Omental fat pad (tissue), 4 donors: ENCODE measurements around the gene RUNDC1. TPM values are rescaled to one million over a fixed set of nuclear protein-coding genes. Genes with fewer than 3 reads are reported as not detected.

Experiments used
- ATAC-seq: fragments of 150-250 bp; one replicate; pipeline ENCODE4 v1.9.1; 2016; ENCODE audit warnings: mild to moderate bottlenecking, moderate library complexity; ENCODE audit not compliant: low FRiP score
- DNase-seq: peaks from one replicate; pipeline ENCODE4 v3.0.0-alpha.2; 2019; ENCODE audit warnings: low spot score
- small RNA-seq: library from RNA; depleted of rRNA; stranded (forward); fragments of <200 nt; gene quantifications from one replicate; pipeline ENCODE3, GENCODE V24; 2016
- total RNA-seq, 4 donors: library from RNA; depleted of rRNA; stranded (reverse); fragments of >200 nt; gene quantifications; one replicate each; pipeline ENCODE4 v1.1.0, GENCODE V29; 2016
- TF ChIP-seq, protein P1 (sequence below), 3 donors: fragments of 450-650 bp; IDR thresholded peaks; one replicate each; pipeline ENCODE4 v1.5.1; 2016 to 2017; ENCODE audit warnings: antibody characterized with exemption in 3 of 3, mild to moderate bottlenecking in 3 of 3, moderate library complexity in 2 of 3

Gene RUNDC1
- total RNA-seq, 4 donors from 2014 or later, result 8.5 to 12.4 (median 10.6) TPM

DNA sequence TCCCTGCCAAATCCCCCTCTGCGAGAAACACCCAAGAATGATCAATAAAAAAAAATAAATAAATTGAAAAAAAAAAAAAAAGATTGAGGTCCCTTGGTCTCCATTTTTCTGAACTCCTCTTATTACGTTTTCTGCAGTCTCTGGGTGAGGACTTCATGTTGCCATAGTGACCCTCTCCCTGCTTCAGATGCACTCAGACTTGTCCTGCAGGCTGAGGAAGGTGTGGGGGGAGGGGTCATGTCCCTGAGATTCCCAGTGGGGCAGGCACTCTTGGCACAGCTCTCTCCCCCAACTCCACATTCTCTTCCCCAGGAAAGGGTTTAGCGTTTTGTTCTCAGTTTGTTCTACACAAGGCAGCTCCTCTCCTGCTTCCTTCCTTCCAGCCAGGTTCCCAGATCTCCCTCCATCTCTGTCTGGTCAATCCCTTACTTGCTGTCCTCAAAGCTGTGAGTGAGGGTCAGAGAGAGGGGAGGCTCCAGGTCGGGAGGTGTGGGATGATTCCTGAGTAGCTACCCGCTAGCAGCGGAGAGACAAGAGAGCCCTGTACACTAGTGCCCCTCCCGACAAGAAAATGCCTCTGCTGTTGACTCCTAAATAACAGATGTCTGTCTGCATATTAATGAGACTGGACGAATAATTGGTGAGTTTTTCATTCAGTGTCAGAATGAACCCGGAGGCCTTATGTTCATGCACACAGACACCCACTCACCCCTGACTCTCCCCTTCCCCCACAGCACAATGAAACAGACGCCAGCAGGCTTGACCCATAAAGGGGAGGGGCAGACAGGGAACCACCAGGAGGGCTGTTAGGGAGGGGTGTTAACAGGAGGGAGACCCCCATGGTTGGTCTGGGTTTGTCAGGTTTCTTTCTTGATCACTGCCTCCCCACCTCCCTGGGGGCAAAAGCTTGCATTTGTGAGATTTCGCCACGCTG is 53.9 kb downstream of the RUNDC1 start:
- DNase-seq (no peak), ATAC-seq (no peak)
- TF ChIP-seq, protein P1, sequence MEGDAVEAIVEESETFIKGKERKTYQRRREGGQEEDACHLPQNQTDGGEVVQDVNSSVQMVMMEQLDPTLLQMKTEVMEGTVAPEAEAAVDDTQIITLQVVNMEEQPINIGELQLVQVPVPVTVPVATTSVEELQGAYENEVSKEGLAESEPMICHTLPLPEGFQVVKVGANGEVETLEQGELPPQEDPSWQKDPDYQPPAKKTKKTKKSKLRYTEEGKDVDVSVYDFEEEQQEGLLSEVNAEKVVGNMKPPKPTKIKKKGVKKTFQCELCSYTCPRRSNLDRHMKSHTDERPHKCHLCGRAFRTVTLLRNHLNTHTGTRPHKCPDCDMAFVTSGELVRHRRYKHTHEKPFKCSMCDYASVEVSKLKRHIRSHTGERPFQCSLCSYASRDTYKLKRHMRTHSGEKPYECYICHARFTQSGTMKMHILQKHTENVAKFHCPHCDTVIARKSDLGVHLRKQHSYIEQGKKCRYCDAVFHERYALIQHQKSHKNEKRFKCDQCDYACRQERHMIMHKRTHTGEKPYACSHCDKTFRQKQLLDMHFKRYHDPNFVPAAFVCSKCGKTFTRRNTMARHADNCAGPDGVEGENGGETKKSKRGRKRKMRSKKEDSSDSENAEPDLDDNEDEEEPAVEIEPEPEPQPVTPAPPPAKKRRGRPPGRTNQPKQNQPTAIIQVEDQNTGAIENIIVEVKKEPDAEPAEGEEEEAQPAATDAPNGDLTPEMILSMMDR (IDR thresholded peaks at IDR 0.05), result no peak

DNA sequence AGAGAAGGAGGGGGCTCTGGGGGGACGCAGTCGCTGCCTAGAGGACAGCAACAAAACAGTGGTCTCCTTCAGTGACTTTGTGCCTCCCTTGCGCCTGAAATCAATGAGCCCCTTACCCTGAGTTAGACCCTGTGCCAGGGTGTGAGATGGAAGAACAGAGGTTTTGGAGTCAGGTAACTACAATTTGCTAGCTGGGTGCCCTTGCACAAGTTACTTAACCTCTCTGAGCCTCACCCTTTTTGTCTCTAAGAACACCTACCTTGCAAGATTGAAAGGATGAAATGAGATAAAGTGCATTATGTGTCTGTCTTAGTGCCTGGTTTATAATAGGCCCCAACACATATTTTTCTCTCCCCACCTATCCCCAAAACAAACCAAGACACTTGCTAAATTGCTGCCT is 54.5 kb downstream of the RUNDC1 start:
- TF ChIP-seq, protein P1 (IDR thresholded peaks at IDR 0.05), result no peak
- DNase-seq (no peak), ATAC-seq (no peak)

DNA sequence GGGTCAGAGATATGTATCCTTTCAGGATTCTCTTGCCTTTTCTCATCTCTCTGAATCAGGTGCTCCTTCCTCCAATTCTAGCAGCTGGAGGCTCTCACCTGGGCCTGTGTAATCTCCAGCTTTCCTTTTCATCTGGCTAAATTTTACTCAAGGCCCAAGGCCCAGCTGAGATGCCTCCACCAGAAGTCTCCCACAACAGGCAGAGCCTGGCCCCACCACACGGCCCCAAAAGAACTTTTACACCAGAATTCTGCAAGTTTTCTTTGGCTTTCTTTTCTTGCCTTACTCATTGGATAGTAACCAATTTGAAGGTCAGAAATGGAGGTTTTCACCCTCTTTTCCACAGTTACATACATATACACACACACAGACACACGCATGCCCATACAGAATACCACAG is 59.3 kb downstream of the RUNDC1 start:
- DNase-seq (no peak), ATAC-seq (no peak)

DNA sequence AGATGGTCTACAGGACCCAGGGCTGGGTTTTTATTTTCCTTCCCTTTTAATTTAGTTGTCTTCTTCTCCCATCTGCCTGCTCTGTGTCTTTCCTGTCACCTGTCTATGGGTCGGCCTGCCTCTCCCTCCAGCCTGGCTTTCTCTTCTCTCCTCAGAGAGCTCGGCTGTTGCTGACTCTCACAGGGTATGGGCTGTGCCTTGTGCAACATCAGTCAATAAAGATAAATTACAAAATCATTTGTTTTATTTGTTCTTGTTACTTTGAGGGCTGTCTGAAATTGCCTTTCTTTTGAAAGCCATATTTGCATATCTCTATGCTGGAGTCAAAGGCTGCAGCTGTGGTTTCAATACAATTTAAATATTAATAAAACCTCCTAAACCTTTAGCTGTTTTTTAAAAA is 60.3 kb downstream of the RUNDC1 start:
- no peak for ATAC-seq
- no peak for DNase-seq
- TF ChIP-seq, protein P1 (IDR thresholded peaks at IDR 0.05), result no peak

More for the DNA sequence above, 59.3 kb downstream of the RUNDC1 start:
- TF ChIP-seq, protein P1 (IDR thresholded peaks at IDR 0.05), result no peak

DNA sequence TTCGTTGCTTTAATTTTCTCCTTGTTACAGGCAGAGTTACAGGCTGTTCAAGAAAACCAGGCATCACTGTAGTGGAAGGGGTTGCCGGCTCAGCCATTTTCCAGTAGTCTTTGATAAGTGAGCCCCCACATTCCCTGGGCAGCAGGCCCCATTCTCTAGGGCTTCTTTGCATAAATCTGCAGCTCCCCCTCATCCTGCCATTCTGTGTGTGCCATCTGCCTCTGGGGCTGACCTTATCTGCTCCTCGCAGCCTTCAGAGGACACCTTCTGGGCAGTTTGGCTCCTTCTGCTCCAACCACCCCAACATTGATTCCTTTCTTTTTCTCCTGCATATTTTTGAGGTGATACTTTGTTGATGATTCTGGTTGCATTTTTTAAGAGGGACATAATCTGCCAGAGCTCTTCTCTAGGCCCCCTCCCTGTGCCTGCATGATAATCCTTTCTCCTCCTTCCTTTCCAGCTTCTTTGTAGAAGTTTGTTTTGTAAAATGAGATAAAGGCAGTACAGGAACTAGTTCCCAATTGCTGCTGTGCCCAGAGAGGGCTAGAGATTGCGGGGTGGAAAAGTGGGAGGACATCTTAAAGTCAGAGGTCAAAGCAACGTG is 61.8 kb downstream of the RUNDC1 start:
- ATAC-seq, result no peak
- DNase-seq, result no peak
- TF ChIP-seq, protein P1 (IDR thresholded peaks at IDR 0.05), result no peak

Small RNA genes within 50 kb of the gene (small RNA-seq; reads per million reads assigned to genes)
- gene AARSD1 (not detected), gene RF00561 (not detected)

Other genes starting within 250 kb of the RUNDC1 start
- gene EZH1, start 235.5 kb upstream of the RUNDC1 start, total RNA-seq, result 10 to 100 TPM; 42.0 to 91.1 (median 50.9) TPM
- 10 to 100 TPM; 51.3 to 90.6 (median 68.1) TPM for gene RAMP2, start 219.3 kb upstream of the RUNDC1 start, total RNA-seq
- gene VPS25, start 207.1 kb upstream of the RUNDC1 start, total RNA-seq, result 10 to 100 TPM; 44.3 to 53.4 (median 48.4) TPM
- gene WNK4, start 200.0 kb upstream of the RUNDC1 start, total RNA-seq, result 1 to 10 TPM in 2 of 4 donors, under 1 TPM in 2; 0.50 to 3.9 (median 1.4) TPM
- 10 to 100 TPM; 39.9 to 82.7 (median 71.2) TPM for gene COA3, start 181.9 kb upstream of the RUNDC1 start, total RNA-seq
- 1 to 10 TPM in 1 of 4 donors, under 1 TPM in 1, not detected in 2; 0.09 to 2.9 TPM for gene CNTD1, start 181.7 kb upstream of the RUNDC1 start, total RNA-seq
- gene BECN1, start 156.3 kb upstream of the RUNDC1 start, total RNA-seq, result 100 to 1,000 TPM in 1 of 4 donors, 10 to 100 TPM in 3; 75.0 to 118 (median 88.7) TPM
- gene PSME3, start 147.2 kb upstream of the RUNDC1 start, total RNA-seq, result 100 to 1,000 TPM in 1 of 4 donors, 10 to 100 TPM in 3; 72.1 to 122 (median 77.8) TPM
- 10 to 100 TPM in 1 of 4 donors, 1 to 10 TPM in 3; 3.2 to 12.5 (median 5.4) TPM for gene AOC2, start 136.0 kb upstream of the RUNDC1 start, total RNA-seq
- gene AOC3, start 129.4 kb upstream of the RUNDC1 start, total RNA-seq, result 100 to 1,000 TPM; 106 to 221 (median 175) TPM
- gene G6PC1, start 79.8 kb upstream of the RUNDC1 start, total RNA-seq, result not detected
- gene AARSD1, start 16.1 kb upstream of the RUNDC1 start, total RNA-seq, result 10 to 100 TPM; 17.8 to 36.0 (median 20.2) TPM
- 1 to 10 TPM in 1 of 4 donors, not detected in 3; 1.2 TPM for gene PTGES3L, start 485 bp upstream of the RUNDC1 start, total RNA-seq
- gene RPL27, start 17.9 kb downstream of the RUNDC1 start, total RNA-seq, result 1,000 to 10,000 TPM in 3 of 4 donors, 100 to 1,000 TPM in 1; 852 to 1,453 (median 1,237) TPM
- 100 to 1,000 TPM in 1 of 4 donors, 10 to 100 TPM in 3; 29.1 to 108 (median 34.4) TPM for gene IFI35, start 26.2 kb downstream of the RUNDC1 start, total RNA-seq
- gene VAT1, start 41.8 kb downstream of the RUNDC1 start, total RNA-seq, result 100 to 1,000 TPM; 147 to 304 (median 233) TPM
- gene RND2, start 44.7 kb downstream of the RUNDC1 start, total RNA-seq, result 1 to 10 TPM in 1 of 4 donors, under 1 TPM in 3; 0.25 to 1.1 (median 0.64) TPM
- gene BRCA1, start 144.8 kb downstream of the RUNDC1 start, total RNA-seq, result 1 to 10 TPM; 2.4 to 8.8 (median 3.0) TPM
- gene NBR1, start 190.6 kb downstream of the RUNDC1 start, total RNA-seq, result 10 to 100 TPM; 41.8 to 97.3 (median 75.3) TPM
- 10 to 100 TPM in 3 of 4 donors, 1 to 10 TPM in 1; 8.9 to 15.1 (median 14.5) TPM for gene TMEM106A, start 231.3 kb downstream of the RUNDC1 start, total RNA-seq
- gene CCDC200, start 248.1 kb downstream of the RUNDC1 start, total RNA-seq, result not detected